GM23338 (cell line): ENCODE results near the gene PCIF1. TPM values are rescaled to one million over a fixed set of nuclear protein-coding genes. Genes with fewer than 3 reads are reported as not detected.
A peak's percentile ranks its signal among the peaks of the same experiment; 100 is the strongest.

Experiments
- ATAC-seq: fragments of 200-7000 bp; cut with Tn5 transposase; 3 replicates; pipeline ENCODE4 v1.9.1; 2020
- DNase-seq: peaks from one replicate; pipeline ENCODE4 v3.0.0-alpha.2; 2015; ENCODE audit warnings: low spot score
- H2AFZ ChIP-seq: fragments of 200-600 bp; sonication (generic); 2 replicates; pipeline ENCODE4 v1.8.0; 2016; ENCODE audit warnings: antibody characterized with exemption, mild to moderate bottlenecking, moderate library complexity
- H3F3A ChIP-seq: fragments of 200-600 bp; sonication (generic); replicated peaks from 2 replicates; pipeline ENCODE4 v1.8.0; 2017; ENCODE audit warnings: antibody characterized with exemption, mixed run types, low read depth
- H3K27ac ChIP-seq: fragments of 200-600 bp; sonication (generic); 2 replicates; pipeline ENCODE4 v1.6.1; 2016; ENCODE audit warnings: low read depth
- H3K27me3 ChIP-seq: fragments of 200-600 bp; sonication (generic); 2 replicates; pipeline ENCODE4 v1.8.0; 2016; ENCODE audit warnings: mild to moderate bottlenecking, mixed run types, moderate library complexity; ENCODE audit not compliant: insufficient read depth
- H3K36me3 ChIP-seq: fragments of 200-600 bp; sonication (generic); 2 replicates; pipeline ENCODE4 v1.8.0; 2016; ENCODE audit warnings: mild to moderate bottlenecking; ENCODE audit not compliant: insufficient read depth
- H3K4me1 ChIP-seq: fragments of 200-600 bp; sonication (generic); 2 replicates; pipeline ENCODE4 v1.8.0; 2016; ENCODE audit warnings: mild to moderate bottlenecking, moderate library complexity; ENCODE audit not compliant: insufficient read depth
- H3K4me2 ChIP-seq: fragments of 200-600 bp; sonication (generic); 2 replicates; pipeline ENCODE4 v1.7.1; 2017; ENCODE audit warnings: mixed run types
- H3K4me3 ChIP-seq: fragments of 200-600 bp; sonication (generic); 2 replicates; pipeline ENCODE4 v1.6.1; 2016; ENCODE audit warnings: mixed run types
- H3K79me2 ChIP-seq: fragments of 200-600 bp; sonication (generic); replicated peaks from 2 replicates; pipeline ENCODE4 v1.8.0; 2017; ENCODE audit warnings: mild to moderate bottlenecking; ENCODE audit not compliant: insufficient read depth
- H3K9me2 ChIP-seq: fragments of 200-600 bp; sonication (generic); 2 replicates; pipeline ENCODE4 v1.8.0; 2017; ENCODE audit not compliant: insufficient read depth
- H4K20me1 ChIP-seq: fragments of 200-600 bp; sonication (generic); replicated peaks from 2 replicates; pipeline ENCODE4 v1.8.0; 2017; ENCODE audit warnings: mild to moderate bottlenecking; ENCODE audit not compliant: insufficient read depth
- H3K27ac Mint-ChIP-seq: 2 replicates; pipeline ENCODE4 v1.8.0; 2020; ENCODE audit warnings: inconsistent platforms, mild to moderate bottlenecking, moderate library complexity, mixed read lengths
- H3K27me3 Mint-ChIP-seq: 3 replicates; pipeline ENCODE4 v1.8.0; 2022; ENCODE audit warnings: low read depth, mild to moderate bottlenecking, moderate library complexity, mixed read lengths, inconsistent platforms; ENCODE audit not compliant: insufficient read depth, poor library complexity
- H3K36me3 Mint-ChIP-seq: 3 replicates; pipeline ENCODE4 v1.8.0; 2021; ENCODE audit warnings: low read depth, mild to moderate bottlenecking, inconsistent platforms, moderate library complexity, mixed read lengths
- H3K4me1 Mint-ChIP-seq: 3 replicates; pipeline ENCODE4 v1.8.0; 2020; ENCODE audit warnings: mild to moderate bottlenecking, inconsistent platforms, mixed read lengths
- H3K4me3 Mint-ChIP-seq: 3 replicates; pipeline ENCODE4 v1.8.0; 2021; ENCODE audit warnings: moderate library complexity, mild to moderate bottlenecking, inconsistent platforms, mixed read lengths
- H3K9me3 Mint-ChIP-seq: 3 replicates; pipeline ENCODE4 v1.8.0; 2020; ENCODE audit warnings: moderate library complexity, mild to moderate bottlenecking, inconsistent platforms, mixed read lengths
- CREB1 ChIP-seq: fragments of 250-450 bp; sonication (Bioruptor Pico); IDR thresholded peaks from 2 replicates; pipeline ENCODE4 v1.5.0; 2020; ENCODE audit warnings: low read depth, mild to moderate bottlenecking, moderate library complexity
- EZH2 ChIP-seq: fragments of 200-600 bp; sonication (generic); IDR thresholded peaks from one replicate; pipeline ENCODE4 v1.8.0; 2017; ENCODE audit warnings: antibody characterized with exemption, mild to moderate bottlenecking, low read depth; ENCODE audit not compliant: unreplicated experiment
- EZH2phosphoT487 ChIP-seq: fragments of 200-600 bp; sonication (generic); IDR thresholded peaks from one replicate; pipeline ENCODE4 v1.8.1; 2018; ENCODE audit warnings: antibody characterized with exemption; ENCODE audit not compliant: unreplicated experiment
- NANOG ChIP-seq: IDR thresholded peaks from 2 replicates; pipeline ENCODE4 v1.6.1; 2016; ENCODE audit warnings: antibody characterized with exemption, borderline replicate concordance
- ZNF114 ChIP-seq: fragments of 250-450 bp; sonication (Bioruptor Pico); IDR thresholded peaks from 2 replicates; pipeline ENCODE4 v1.5.0; 2020; ENCODE audit warnings: mild to moderate bottlenecking, moderate library complexity
- polyA plus RNA-seq: library from polyadenylated mRNA; unstranded; fragments of >200 nt; fragmentation: Nextera tagmentation; extraction: Ambion mirVana; gene quantifications from 2 replicates; pipeline ENCODE4 v1.2.1, GENCODE V29; 2016
- total RNA-seq: library from RNA; depleted of rRNA; stranded (reverse); fragments of >200 nt; shearing (Covaris generic); gene quantifications from 2 replicates; pipeline ENCODE4 v1.2.3, GENCODE V29; 2014
- TF ChIP-seq, protein P1 (sequence below): fragments of 250-450 bp; sonication (Bioruptor Pico); IDR thresholded peaks from 2 replicates; pipeline ENCODE4 v1.5.0; 2020; ENCODE audit warnings: mild to moderate bottlenecking, moderate library complexity
- TF ChIP-seq, protein P2 (sequence below): IDR thresholded peaks from 2 replicates; pipeline ENCODE4 v1.6.1; 2016; ENCODE audit warnings: antibody characterized with exemption
- TF ChIP-seq, protein P3 (sequence below), 2 experiments: fragments of 200-600 bp in 1 of 2; sonication (generic) in 1 of 2; conservative IDR thresholded peaks; 2 replicates each; pipeline versions ENCODE4 v1.5.1 to v1.6.1; 2016 to 2017; ENCODE audit warnings: antibody characterized with exemption in 2 of 2, low read depth in 2 of 2, mild to moderate bottlenecking in 2 of 2, moderate library complexity in 1 of 2

The PCIF1 gene
- total and polyA plus RNA-seq, 2 experiments from 2014 or later: 26.1 to 28.3 TPM

DNA sequence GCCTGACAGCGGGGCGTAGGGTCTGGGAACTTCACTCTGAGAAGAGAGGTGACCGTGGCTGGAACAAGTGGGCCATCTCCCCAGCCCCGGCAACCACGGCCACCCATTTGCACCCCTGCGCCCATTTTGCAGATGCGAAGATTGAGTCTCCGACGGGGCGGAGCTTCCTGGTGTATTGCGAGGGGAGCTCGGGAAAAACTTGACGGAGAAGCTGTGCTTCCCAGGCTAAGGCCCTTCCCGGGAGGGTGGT lies 36.9 kb downstream of the PCIF1 start:
- Mint-ChIP-seq H3K27ac (no peak overlapping the region), H3K36me3 (peaks cover 10% of the 10 kb centered on the region), H3K27me3 (peaks cover 11% of the 10 kb centered on the region), H3K9me3 (no peaks in the 10 kb centered on the region; the same call in 2 of the 3 replicates), H3K4me3 (peak overlapping the region; percentile 90), H3K4me1 (peaks cover 15% of the 10 kb centered on the region)
- Histone ChIP-seq H3K9me2 (no peaks in the 10 kb centered on the region), H2AFZ (no peak overlapping the region), H3K27me3 (no peaks in the 10 kb centered on the region), H3K79me2 (no peaks in the 10 kb centered on the region), H4K20me1 (no peaks in the 10 kb centered on the region), H3K36me3 (peaks cover 9% of the 10 kb centered on the region), H3K27ac (peak overlapping the region; percentile 51; the same call in 1 of the 2 replicates), H3K4me2 (peak overlapping the region; percentile 68), H3K4me1 (peaks cover 11% of the 10 kb centered on the region; the same call in 1 of the 2 replicates), H3F3A (peaks cover 15% of the 10 kb centered on the region), H3K4me3 (peak overlapping the region; percentile 79)
- TF ChIP-seq, protein P1, sequence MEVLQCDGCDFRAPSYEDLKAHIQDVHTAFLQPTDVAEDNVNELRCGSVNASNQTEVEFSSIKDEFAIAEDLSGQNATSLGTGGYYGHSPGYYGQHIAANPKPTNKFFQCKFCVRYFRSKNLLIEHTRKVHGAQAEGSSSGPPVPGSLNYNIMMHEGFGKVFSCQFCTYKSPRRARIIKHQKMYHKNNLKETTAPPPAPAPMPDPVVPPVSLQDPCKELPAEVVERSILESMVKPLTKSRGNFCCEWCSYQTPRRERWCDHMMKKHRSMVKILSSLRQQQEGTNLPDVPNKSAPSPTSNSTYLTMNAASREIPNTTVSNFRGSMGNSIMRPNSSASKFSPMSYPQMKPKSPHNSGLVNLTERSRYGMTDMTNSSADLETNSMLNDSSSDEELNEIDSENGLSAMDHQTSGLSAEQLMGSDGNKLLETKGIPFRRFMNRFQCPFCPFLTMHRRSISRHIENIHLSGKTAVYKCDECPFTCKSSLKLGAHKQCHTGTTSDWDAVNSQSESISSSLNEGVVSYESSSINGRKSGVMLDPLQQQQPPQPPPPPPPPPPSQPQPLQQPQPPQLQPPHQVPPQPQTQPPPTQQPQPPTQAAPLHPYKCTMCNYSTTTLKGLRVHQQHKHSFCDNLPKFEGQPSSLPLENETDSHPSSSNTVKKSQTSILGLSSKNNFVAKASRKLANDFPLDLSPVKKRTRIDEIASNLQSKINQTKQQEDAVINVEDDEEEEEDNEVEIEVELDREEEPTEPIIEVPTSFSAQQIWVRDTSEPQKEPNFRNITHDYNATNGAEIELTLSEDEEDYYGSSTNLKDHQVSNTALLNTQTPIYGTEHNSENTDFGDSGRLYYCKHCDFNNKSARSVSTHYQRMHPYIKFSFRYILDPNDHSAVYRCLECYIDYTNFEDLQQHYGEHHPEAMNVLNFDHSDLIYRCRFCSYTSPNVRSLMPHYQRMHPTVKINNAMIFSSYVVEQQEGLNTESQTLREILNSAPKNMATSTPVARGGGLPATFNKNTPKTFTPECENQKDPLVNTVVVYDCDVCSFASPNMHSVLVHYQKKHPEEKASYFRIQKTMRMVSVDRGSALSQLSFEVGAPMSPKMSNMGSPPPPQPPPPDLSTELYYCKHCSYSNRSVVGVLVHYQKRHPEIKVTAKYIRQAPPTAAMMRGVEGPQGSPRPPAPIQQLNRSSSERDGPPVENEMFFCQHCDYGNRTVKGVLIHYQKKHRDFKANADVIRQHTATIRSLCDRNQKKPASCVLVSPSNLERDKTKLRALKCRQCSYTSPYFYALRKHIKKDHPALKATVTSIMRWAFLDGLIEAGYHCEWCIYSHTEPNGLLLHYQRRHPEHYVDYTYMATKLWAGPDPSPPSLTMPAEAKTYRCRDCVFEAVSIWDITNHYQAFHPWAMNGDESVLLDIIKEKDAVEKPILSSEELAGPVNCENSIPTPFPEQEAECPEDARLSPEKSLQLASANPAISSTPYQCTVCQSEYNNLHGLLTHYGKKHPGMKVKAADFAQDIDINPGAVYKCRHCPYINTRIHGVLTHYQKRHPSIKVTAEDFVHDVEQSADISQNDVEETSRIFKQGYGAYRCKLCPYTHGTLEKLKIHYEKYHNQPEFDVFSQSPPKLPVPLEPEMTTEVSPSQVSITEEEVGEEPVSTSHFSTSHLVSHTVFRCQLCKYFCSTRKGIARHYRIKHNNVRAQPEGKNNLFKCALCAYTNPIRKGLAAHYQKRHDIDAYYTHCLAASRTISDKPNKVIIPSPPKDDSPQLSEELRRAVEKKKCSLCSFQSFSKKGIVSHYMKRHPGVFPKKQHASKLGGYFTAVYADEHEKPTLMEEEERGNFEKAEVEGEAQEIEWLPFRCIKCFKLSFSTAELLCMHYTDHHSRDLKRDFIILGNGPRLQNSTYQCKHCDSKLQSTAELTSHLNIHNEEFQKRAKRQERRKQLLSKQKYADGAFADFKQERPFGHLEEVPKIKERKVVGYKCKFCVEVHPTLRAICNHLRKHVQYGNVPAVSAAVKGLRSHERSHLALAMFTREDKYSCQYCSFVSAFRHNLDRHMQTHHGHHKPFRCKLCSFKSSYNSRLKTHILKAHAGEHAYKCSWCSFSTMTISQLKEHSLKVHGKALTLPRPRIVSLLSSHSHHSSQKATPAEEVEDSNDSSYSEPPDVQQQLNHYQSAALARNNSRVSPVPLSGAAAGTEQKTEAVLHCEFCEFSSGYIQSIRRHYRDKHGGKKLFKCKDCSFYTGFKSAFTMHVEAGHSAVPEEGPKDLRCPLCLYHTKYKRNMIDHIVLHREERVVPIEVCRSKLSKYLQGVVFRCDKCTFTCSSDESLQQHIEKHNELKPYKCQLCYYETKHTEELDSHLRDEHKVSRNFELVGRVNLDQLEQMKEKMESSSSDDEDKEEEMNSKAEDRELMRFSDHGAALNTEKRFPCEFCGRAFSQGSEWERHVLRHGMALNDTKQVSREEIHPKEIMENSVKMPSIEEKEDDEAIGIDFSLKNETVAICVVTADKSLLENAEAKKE: no peak
- TF ChIP-seq, protein P2, sequence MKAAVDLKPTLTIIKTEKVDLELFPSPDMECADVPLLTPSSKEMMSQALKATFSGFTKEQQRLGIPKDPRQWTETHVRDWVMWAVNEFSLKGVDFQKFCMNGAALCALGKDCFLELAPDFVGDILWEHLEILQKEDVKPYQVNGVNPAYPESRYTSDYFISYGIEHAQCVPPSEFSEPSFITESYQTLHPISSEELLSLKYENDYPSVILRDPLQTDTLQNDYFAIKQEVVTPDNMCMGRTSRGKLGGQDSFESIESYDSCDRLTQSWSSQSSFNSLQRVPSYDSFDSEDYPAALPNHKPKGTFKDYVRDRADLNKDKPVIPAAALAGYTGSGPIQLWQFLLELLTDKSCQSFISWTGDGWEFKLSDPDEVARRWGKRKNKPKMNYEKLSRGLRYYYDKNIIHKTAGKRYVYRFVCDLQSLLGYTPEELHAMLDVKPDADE: no peak
- TF ChIP-seq CREB1 (CRISPR knock-in tag) (no peak), EZH2 (no peak), ZNF114 (CRISPR knock-in tag) (no peak), EZH2phosphoT487 (no peak), NANOG (no peak)
- TF ChIP-seq, protein P3, sequence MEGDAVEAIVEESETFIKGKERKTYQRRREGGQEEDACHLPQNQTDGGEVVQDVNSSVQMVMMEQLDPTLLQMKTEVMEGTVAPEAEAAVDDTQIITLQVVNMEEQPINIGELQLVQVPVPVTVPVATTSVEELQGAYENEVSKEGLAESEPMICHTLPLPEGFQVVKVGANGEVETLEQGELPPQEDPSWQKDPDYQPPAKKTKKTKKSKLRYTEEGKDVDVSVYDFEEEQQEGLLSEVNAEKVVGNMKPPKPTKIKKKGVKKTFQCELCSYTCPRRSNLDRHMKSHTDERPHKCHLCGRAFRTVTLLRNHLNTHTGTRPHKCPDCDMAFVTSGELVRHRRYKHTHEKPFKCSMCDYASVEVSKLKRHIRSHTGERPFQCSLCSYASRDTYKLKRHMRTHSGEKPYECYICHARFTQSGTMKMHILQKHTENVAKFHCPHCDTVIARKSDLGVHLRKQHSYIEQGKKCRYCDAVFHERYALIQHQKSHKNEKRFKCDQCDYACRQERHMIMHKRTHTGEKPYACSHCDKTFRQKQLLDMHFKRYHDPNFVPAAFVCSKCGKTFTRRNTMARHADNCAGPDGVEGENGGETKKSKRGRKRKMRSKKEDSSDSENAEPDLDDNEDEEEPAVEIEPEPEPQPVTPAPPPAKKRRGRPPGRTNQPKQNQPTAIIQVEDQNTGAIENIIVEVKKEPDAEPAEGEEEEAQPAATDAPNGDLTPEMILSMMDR (conservative IDR thresholded peaks at IDR 0.05; ENCODE audit: low read depth in 2 of 2): no peak
- DNase-seq: no peak
- no peak for ATAC-seq
